Left ventricle myocardium inferior (tissue), 1 donor: ENCODE results near the gene CTBP2. TPM values are rescaled to one million over a fixed set of nuclear protein-coding genes. Genes with fewer than 3 reads are reported as not detected.

ENCODE experiments used
- DNase-seq: peaks from one replicate; pipeline ENCODE4 v3.0.0-alpha.2; 2020
- H3K27ac ChIP-seq: fragments of 200-600 bp; replicated peaks from 2 replicates; pipeline ENCODE4 v1.8.0; 2021
- H3K27me3 ChIP-seq: fragments of 200-600 bp; 2 replicates; pipeline ENCODE4 v1.8.0; 2021; ENCODE audit warnings: low read depth
- H3K36me3 ChIP-seq: fragments of 200-600 bp; 2 replicates; pipeline ENCODE4 v1.8.0; 2021
- H3K4me1 ChIP-seq: fragments of 200-600 bp; 2 replicates; pipeline ENCODE4 v1.8.0; 2021
- H3K4me3 ChIP-seq: fragments of 200-600 bp; 2 replicates; pipeline ENCODE4 v1.8.0; 2021; ENCODE audit warnings: mild to moderate bottlenecking, moderate library complexity
- H3K9me3 ChIP-seq: fragments of 200-600 bp; replicated peaks from 2 replicates; pipeline ENCODE4 v1.8.0; 2021
- intact Hi-C: fragments of 100-400 bp; cut with micrococcal nuclease; formaldehyde crosslinking; loops from one replicate; pipeline ENCODE4 v1.11.0; 2022
- total RNA-seq: library from RNA; stranded (reverse); fragmentation: NEBNext Ultra II Directional; extraction: Animal tissue kit (Norgen Biotek cat#: 25700); gene quantifications from one replicate; pipeline ENCODE4 v1.2.1, GENCODE V29; 2021
- TF ChIP-seq, protein P1 (sequence below): fragments of 200-600 bp; IDR thresholded peaks from 2 replicates; pipeline ENCODE4 v1.8.0; 2021; ENCODE audit warnings: antibody characterized with exemption, mild to moderate bottlenecking, borderline replicate concordance
- donor health status: DM: no; HTN: yes; CAD: no; lungs with severe emphysema.

Gene CTBP2
- total RNA-seq, 1 donor from 2014 or later, result 29.1 TPM

DNA sequence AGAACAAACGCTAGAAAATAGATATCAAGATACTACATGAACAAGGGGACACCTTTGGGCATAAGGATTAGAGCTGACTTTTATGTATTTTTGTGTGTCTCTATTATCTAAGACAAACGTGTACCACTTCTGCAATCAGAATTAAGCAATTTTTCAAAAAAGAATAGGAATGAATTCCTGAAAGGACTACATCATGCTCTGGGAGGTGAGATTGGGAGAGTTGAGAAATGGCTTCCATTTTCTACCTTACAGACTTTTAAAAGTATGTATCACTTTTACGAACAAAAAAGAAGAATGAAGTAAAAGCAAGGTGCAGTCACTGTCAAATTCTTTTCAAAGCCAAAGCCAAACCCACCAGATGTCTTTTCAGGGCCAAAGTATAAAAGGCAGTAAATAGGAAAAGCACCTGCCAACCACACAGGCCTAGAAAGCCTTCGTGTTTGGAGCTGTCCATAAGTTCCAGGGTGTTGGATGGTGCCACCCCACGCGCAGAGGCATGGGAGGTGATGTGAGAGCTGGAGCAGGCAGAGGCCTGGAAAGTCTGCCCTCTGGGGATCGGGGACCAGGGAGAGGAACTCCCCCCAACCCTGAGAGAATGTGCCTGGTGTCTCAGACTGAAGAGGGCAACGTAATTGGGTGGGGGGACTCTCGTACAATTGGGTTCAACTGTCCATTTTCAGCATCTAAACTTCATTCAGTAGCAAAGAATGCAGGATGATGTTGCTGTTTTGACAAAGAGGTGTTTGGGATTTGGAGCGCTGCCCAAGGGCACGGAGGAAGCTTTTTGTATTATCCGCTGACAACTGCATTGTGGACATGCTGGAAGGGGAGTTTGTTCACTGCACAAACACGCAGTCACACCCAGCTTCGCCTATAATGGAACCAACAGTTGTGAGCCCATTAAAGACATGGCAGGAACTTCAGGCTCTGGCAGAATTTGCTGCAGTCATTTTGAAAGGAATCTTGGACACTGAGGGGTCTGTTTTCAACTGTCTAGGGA, 17.6 kb upstream of the CTBP2 start:
- TF ChIP-seq, protein P1, sequence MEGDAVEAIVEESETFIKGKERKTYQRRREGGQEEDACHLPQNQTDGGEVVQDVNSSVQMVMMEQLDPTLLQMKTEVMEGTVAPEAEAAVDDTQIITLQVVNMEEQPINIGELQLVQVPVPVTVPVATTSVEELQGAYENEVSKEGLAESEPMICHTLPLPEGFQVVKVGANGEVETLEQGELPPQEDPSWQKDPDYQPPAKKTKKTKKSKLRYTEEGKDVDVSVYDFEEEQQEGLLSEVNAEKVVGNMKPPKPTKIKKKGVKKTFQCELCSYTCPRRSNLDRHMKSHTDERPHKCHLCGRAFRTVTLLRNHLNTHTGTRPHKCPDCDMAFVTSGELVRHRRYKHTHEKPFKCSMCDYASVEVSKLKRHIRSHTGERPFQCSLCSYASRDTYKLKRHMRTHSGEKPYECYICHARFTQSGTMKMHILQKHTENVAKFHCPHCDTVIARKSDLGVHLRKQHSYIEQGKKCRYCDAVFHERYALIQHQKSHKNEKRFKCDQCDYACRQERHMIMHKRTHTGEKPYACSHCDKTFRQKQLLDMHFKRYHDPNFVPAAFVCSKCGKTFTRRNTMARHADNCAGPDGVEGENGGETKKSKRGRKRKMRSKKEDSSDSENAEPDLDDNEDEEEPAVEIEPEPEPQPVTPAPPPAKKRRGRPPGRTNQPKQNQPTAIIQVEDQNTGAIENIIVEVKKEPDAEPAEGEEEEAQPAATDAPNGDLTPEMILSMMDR, result no peak
- DNase-seq, result no peak
- peaks cover 10% of the 10 kb centered on the region for H3K9me3 ChIP-seq
- H3K36me3 ChIP-seq, result no peaks in the 10 kb centered on the region
- peaks cover 25% of the 10 kb centered on the region for H3K27me3 ChIP-seq
- no peak overlapping the region for H3K27ac ChIP-seq
- H3K4me1 ChIP-seq, result no peaks in the 10 kb centered on the region
- H3K4me3 ChIP-seq, result no peak overlapping the region
- intact Hi-C loops, result no loop called here

DNA sequence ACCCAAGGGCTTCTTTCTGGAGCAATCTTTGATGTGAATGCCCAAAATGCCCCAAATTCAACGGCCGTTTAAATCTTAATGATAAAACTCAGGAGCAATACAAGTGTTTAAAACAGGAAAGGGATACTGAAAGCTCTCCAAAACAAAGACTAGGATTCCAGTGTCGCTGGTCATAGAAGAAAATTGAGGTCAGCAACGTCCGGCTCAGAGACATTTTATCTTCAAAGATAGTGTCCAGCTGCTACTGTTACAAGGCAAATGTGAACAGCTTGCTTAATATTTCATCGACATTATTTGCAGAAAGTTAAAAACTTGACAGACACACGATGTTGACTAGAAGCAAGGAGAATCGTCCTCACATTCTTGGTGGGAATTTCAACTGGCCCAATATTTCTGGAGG, 15.4 kb upstream of the CTBP2 start:
- intact Hi-C loops, result no loop called here
- no peak for DNase-seq

DNA sequence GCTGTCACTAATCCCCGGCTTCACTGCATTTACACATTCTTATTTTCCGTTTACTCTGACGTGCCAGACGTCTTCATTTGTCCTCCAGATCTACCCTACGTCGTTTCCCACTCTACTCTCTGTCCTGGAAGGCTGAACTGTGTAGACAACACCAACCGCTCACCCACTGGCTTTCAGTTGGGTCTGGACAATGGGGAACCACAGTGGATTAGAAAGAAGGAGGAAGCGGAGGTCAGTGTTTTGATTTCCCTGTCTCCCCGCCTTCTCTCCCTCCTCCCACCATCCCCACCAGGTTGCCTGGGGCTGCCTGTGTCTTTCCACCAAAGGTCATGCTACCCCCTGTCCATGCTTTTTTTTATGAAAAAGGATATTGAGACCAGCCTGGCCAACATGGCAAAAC, 14.0 kb upstream of the CTBP2 start:
- H3K9me3 ChIP-seq, result no peaks in the 10 kb centered on the region
- no peaks in the 10 kb centered on the region for H3K36me3 ChIP-seq
- no peaks in the 10 kb centered on the region for H3K4me1 ChIP-seq
- no peak for DNase-seq
- H3K4me3 ChIP-seq, result no peak overlapping the region
- no peak overlapping the region for H3K27ac ChIP-seq
- intact Hi-C loops, result no loop called here
- H3K27me3 ChIP-seq, result peaks cover 25% of the 10 kb centered on the region
- TF ChIP-seq, protein P1, result no peak

More for the DNA sequence above, 15.4 kb upstream of the CTBP2 start:
- Histone ChIP-seq H3K36me3 (no peaks in the 10 kb centered on the region), H3K27me3 (peaks cover 25% of the 10 kb centered on the region), H3K4me1 (no peaks in the 10 kb centered on the region), H3K4me3 (no peak overlapping the region), H3K27ac (no peak overlapping the region), H3K9me3 (peaks cover 5% of the 10 kb centered on the region)
- TF ChIP-seq, protein P1, result no peak

DNA sequence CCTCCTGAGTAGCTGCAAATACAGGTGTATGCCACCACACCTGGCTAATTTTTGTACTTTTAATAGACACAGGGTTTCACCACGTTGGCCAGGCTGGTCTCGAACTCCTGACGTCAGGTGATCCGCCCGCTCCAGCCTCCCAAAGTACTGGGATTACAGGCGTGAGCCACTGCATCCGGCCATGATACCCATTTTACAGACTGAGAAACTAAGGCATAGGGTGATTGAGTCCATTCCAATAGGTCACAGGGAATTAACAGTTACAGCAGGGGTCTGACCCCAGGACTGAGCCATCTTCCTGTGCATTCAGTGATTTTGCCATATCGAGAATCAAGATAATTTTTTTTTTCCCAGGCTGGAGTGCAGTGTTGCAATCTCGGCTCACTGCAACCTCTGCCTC, 12.3 kb upstream of the CTBP2 start:
- Histone ChIP-seq H3K9me3 (no peaks in the 10 kb centered on the region), H3K27me3 (peaks cover 25% of the 10 kb centered on the region), H3K4me1 (no peaks in the 10 kb centered on the region), H3K4me3 (no peak overlapping the region), H3K36me3 (no peaks in the 10 kb centered on the region), H3K27ac (no peak overlapping the region)
- TF ChIP-seq, protein P1, result no peak
- intact Hi-C loops, result no loop called here
- DNase-seq, result no peak

DNA sequence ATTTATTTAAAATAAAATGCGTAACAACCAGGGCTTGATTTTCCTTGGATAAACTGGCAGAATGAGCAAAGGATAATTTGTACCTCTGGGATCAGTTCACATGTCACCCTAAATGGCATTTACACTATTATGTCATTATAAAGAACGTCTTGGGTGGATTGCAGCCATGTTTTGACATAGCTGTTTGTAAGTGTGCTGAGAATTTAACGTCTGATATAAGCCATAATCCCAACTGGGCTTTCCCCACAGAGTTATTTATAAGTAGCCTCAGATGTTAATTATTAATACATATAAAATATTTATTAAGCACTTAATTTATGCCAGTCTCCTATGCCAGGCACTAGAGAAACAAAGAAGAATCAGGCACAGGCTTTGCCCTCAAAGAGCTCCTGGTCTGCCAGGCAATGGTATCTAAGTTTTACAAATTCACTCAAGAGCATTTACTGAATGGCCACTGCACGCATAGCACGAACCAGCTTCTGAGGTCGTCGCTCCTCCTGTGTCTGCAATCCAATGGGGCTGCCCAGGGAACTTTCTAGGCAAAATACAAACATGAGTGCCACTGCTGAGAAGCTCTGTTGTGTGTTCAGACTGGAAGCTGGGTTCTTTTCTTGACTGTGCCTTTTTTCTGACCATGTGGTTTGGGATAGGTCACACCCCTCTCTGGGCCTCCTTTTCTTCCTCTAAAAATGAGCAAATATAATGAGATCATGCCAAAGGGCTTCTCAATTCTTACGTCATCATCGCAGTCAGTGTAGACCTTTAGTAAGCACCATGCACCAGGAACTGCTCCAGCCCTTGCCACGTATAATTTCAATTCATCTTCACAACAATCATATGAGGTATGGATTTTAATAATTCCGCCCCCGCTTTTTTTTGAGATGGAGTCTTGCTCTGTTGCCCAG, 11.3 kb upstream of the CTBP2 start:
- TF ChIP-seq, protein P1, result no peak
- no peaks in the 10 kb centered on the region for H3K4me1 ChIP-seq
- intact Hi-C loops, result no loop called here
- peaks cover 25% of the 10 kb centered on the region for H3K27me3 ChIP-seq
- H3K36me3 ChIP-seq, result no peaks in the 10 kb centered on the region
- H3K4me3 ChIP-seq, result no peak overlapping the region
- H3K9me3 ChIP-seq, result no peaks in the 10 kb centered on the region
- H3K27ac ChIP-seq, result no peak overlapping the region
- DNase-seq, result no peak
